ENCODE results near the gene KRT71.
"Not testable (repeated sequence)": the region's sequence is repeated elsewhere in the genome, so short reads cannot be mapped to it uniquely, and the experiment has no call there.

KRT71 gene

DNA sequence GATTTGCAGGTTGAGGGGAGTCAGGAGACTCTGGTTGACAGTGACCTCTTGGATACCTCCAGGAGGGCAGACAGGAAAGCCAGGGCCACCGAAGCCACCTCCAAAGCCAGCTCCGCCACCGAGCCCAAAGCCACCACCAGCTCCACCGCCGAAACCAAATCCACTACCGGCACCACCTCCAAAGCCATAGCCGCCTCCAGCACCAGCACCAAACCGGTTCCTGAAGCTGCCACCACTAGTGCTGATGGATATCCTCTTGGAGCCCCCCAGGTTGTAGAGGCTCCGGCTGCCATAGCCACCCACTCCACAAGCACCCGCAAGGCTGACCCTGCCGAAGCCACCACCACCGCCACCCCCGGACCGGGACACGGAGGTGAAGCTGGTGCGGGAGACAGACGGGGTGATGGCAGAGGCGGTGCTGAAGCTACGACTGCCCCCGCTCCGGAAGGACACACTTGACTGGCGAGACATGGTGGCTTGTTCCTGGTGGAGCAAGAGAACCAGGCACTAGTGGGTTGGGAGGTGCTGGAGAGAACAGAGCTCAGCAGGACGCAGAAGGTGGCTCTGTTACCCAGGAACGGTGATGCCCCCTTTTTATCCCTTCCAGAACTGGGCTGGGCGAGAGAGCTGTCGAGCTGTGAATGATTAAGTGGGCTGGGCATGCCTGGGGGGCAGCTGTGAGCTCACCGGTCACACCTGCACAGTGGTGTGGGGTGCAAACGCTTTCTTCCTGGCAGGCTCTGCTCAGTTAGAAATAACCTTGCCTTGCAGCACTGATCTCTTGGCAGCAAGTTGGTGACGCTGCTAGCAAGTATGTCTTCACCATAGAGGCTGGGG, 32.9 kb downstream of the KRT71 start, which contains the start of gene KRT5:
TSS of gene KRT5 (minus strand) at position 569 of the 837 bp plus-strand sequence. CDS start at position 471, 98 bp downstream.
- no peak for DNase-seq

GRCh38 chr12:52519387-52519703, 33.6 kb downstream of the KRT71 start:
- DNase-seq = no peak

DNA sequence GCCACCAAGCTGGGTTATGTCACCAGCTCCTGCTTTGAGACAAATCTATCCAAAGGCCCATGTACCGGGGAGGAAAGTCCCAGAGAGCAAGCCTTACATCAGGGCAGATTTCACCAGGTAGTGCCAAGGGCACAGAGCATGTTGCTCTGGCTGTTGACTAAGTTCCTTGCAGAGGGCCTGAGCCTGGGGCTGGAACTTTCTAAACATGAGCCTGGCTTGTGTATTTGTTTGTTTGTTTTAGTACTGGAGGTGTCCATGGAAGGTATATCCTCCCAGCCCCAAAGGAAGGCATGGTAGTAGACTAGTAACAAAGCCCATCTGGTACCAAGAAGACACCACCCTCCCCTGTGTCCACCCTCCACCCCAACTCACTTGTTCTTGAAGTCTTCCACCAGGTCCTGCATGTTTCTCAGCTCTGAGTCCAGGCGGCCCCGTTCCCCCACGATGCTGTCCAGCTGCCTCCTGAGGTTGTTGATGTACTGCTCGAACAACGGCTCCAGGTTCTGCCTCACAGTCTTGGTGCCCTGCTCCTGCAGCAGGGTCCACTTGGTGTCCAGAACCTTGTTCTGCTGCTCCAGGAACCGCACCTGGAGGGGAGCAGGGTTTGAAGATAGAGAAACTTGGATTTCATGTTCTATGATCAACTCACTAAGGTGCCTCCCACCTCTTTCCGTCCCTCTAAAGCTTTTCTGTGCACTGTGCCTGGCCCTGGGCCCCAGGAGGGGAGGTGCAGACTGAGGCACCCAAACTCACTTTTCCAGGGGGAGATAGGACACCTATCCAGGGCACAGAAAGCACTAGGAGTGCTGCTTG, 34.2 kb downstream of the KRT71 start:
- DNase-seq = no peak

GRCh38 chr12:52517888-52518287, 35.1 kb downstream of the KRT71 start:
- DNase-seq = no peak

DNA sequence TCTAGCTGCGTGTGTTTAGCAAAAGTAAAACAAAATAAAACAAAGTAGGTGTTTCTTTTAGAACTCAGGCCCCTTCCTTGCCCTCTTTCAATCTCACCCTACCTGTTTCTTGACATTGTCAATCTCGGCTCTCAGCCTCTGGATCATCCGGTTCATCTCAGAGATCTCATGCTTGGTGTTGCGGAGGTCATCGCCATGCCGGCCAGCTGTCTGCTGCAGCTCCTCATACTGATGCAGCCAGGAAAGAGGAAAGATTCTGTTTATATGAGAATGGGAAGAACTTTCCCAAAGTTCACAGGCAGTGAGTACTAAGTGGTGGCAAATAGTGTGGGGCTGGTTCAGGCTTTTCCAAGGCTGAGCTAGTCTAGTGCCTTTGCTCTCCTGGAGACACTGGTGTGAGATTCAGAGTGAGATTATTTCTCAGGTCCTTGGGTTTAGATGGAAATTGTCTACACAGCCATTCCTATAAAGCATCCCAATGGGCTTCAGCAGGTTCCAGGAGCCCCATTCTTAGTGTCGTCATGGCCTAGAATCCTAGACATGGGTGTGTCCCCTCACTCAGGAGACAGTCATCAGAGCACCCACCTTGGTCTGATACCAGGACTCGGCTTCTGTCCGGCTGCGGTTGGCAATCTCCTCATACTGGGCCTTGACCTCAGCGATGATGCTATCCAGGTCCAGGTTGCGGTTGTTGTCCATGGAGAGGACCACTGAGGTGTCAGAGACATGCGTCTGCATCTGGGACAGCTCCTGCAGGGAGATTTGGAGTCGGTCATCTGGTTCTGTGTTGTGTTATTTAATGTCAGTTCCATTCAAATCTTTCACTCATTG, 35.7 kb downstream of the KRT71 start:
- DNase-seq = no peak

GRCh38 chr12:52515927-52516831, 36.8 kb downstream of the KRT71 start:
- no peak for DNase-seq

GRCh38 chr12:52515319-52515646, 37.7 kb downstream of the KRT71 start:
- DNase-seq = no peak

GRCh38 chr12:52514471-52515318, 38.2 kb downstream of the KRT71 start:
- DNase-seq = no peak

DNA sequence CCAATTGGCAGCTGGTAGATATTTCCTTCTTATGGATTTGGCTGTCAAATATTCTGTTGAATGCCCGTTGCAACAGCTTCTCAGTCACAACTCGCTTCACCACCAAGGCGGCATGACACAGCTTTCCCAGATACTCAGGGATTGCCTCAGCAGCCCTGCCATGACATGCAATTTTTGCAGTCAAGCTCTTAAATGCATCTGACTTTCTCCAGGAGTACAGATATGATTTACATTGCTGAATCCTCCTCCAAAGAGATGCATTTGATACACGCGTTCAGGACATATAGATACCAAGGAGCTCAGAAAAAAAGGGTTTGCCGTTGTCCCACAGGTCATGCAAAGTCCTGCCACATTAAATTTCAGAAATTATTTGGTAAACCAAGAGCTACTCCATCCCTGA, 39.2 kb downstream of the KRT71 start:
- DNase-seq = no peak

- no peak for DNase-seq
Observed at GRCh38 chr12:52508211-52508610, 44.7 kb downstream of the KRT71 start.

DNA sequence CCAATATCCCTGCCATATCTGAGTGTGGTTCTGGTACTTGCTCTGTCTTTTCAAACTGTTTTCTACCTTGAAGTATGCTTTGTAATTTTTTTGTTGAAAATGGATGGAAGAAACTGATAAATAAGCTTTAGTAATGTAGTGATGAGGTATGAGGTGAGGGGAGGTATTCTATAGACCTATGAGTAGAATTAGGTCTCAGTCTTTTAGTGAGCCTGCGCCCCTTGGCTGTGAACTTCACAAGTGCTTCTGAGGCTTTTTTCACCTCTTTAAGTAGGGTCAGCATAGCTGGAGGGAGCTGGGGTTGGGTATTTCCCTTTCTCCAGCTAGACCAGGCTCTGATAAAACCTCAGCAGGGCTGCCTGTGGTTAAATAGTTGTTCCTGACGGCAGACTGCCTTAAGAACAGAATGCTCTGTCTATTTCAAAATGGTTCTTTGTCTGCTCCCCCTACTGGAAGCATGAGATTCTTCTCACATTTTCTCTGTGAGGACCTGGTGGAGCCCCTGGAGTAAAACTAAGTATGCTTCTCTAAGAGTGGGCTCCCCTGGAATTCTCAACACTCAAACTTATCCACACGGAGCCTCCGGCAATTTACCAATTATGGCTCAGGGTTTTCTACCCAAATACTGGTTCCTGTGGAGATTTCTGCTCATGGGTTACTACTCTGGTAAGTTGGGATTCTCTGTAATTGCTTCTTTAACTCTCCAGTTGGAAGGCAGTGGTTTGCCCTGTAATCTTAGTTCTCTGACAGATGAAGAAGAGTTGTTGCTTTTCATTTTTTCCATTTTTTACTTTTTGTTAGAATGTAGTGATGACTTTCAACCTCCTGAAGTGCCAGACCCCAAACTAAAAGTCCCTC, 45.9 kb downstream of the KRT71 start:
- no peak for DNase-seq

- DNase-seq = no peak
Observed at GRCh38 chr12:52502877-52503276, 50.1 kb downstream of the KRT71 start.

- no peak for DNase-seq
Observed at GRCh38 chr12:52501490-52501889, 51.5 kb downstream of the KRT71 start.

GRCh38 chr12:52500574-52500973, 52.4 kb downstream of the KRT71 start:
- DNase-seq = not testable (repeated sequence)

DNA sequence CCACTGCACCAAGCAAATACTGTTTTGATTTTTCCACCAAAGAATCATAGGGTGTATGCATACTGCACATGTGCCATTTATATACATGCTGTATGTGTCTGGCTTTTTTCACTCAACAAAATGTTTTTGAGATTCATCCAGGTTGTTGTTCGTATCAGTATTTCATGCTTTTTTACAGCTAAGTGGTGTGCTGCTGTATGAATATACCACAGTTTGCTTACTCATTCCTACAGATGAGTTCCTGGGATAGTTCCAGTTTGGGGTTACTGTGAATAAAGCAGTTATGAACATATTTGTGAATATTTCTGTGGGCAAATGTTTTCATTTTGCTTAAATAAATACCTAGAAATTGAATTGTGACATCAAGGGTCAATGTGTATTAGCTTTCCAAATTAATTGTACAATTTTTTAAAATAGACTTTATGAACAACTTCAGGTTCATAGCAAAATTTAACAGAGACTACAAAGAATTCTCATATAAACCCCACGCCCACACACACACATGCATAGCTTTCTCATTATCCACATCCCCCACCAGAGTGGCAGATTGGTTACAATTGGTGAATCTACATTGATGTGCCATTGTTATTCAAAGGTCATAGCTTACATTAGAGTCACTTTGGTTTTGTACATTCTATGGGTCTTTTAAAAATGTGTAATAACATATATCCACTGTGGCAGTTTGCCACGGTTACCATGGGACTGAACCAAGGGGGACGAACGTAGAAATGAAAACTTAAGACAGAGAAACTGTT, 53.0 kb downstream of the KRT71 start:
- DNase-seq = no peak

GRCh38 chr12:52498946-52499345, 54.0 kb downstream of the KRT71 start:
- DNase-seq = no peak

GRCh38 chr12:52497975-52498374, 55.0 kb downstream of the KRT71 start:
- no peak for DNase-seq

- DNase-seq = no peak
Observed at GRCh38 chr12:52496590-52497071, 56.3 kb downstream of the KRT71 start.

- DNase-seq = no peak
Observed at GRCh38 chr12:52496054-52496453, 56.9 kb downstream of the KRT71 start.
